GM19240 (cell line): Measurements from ENCODE around the gene EFNB2.

ENCODE experiments used
- DNase-seq: peaks from one replicate; pipeline ENCODE4 v3.0.0; 2011; ENCODE audit warnings: low spot score; ENCODE audit not compliant: insufficient read length

The EFNB2 gene

GRCh38 chr13:106500445-106500844 is 35.0 kb downstream of the EFNB2 start:
- DNase-seq = no peak

- DNase-seq = no peak
Measured at GRCh38 chr13:106499896-106500295, 35.6 kb downstream of the EFNB2 start.

GRCh38 chr13:106499113-106499512 is 36.3 kb downstream of the EFNB2 start:
- DNase-seq = no peak

DNA sequence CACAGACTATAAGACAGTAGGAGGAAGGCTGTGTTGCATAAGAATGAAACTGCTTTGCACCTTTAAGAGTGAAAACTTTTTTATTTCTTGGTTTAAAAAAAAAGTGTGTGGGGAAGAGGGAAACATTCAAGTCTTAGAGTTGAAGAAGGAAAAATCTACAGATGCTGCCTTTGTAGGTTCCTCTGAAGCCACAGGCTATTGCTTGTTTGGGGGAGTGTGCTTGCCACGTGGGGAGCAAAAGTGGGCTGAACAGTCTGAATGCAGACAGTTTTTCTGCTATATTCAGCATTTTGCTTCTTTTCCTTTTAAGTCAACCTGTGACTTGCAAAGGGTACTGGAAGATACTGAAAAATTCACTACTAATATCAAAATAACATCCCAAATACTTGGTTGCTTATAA is 36.9 kb downstream of the EFNB2 start:
- DNase-seq = no peak

DNA sequence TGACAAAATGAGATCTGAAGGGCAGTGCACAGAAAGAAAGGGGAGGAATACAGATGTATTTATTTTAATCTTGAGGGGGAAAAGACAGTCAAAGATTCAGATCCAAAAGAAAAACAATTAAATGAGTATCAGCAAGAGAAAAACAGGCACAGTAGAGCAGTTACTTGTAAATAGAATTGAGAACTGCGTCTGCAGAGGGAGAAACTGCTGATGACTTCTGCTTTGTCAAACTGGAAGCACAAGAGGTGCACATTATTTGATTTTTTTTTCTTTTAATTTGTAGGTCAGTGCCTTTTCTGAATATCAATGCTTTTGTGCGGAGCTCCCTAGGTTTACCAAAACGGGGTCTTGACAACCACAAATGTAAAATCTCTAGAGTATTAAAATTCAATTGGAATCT is 37.3 kb downstream of the EFNB2 start:
- DNase-seq = no peak

GRCh38 chr13:106497079-106497478 is 38.4 kb downstream of the EFNB2 start:
- no peak for DNase-seq

GRCh38 chr13:106496072-106496997 is 39.1 kb downstream of the EFNB2 start:
- no peak for DNase-seq

- DNase-seq = no peak
Measured at GRCh38 chr13:106494936-106495335, 40.5 kb downstream of the EFNB2 start.

DNA sequence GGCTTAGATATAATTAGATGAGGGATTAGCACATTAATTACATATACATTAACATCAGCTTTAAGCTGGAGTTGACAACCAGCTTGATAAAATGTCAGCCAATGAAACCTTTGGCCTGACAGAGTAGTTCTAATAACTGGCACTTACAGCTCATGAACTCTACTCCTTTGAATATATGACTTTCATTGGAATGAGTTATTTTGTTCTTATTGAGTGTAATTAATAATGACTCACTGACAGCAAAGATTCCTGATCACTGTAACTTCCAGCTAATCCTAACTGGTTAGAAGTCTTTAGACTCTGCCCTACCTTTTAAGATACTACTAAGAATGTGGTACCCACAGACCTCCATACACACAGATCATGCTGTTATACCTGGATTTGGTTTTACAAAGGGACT is 41.0 kb downstream of the EFNB2 start:
- DNase-seq = no peak

DNA sequence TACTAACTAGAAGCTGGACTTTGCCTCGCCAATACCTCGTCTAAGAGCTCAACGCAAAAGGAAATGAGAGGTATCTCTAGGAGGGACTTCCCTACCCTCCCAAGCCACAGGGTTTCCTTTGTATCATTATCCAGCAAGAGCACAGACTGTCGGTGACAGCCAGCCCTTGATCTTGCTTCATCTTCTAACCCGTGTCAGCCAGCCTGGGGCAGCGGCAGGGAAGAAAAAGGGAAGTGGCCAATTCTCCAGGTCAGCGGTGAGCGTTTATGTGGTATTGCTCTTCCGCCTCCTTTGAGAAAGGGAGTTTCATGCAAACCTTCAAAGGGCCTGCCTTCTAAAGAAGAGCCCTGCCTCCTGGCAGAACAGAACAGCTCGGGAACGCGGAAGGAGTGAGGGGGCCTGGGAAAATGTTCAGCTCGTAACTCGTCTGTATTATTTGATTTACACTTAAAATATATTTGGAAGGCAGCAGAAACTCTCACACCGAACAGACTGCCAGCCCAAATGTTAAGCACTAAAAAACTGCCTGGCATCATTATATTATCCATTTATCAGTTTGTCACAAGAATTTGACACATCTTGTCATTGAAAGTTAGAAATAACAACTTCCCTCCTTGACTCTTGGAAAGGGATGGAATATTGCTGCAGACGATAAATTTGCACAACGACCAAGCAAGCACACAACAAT is 41.8 kb downstream of the EFNB2 start:
- no peak for DNase-seq

GRCh38 chr13:106492588-106493475 is 42.6 kb downstream of the EFNB2 start:
- DNase-seq = no peak

GRCh38 chr13:106491928-106492587 is 43.4 kb downstream of the EFNB2 start:
- no peak for DNase-seq

GRCh38 chr13:106491463-106491862 is 44.0 kb downstream of the EFNB2 start:
- DNase-seq = no peak

DNA sequence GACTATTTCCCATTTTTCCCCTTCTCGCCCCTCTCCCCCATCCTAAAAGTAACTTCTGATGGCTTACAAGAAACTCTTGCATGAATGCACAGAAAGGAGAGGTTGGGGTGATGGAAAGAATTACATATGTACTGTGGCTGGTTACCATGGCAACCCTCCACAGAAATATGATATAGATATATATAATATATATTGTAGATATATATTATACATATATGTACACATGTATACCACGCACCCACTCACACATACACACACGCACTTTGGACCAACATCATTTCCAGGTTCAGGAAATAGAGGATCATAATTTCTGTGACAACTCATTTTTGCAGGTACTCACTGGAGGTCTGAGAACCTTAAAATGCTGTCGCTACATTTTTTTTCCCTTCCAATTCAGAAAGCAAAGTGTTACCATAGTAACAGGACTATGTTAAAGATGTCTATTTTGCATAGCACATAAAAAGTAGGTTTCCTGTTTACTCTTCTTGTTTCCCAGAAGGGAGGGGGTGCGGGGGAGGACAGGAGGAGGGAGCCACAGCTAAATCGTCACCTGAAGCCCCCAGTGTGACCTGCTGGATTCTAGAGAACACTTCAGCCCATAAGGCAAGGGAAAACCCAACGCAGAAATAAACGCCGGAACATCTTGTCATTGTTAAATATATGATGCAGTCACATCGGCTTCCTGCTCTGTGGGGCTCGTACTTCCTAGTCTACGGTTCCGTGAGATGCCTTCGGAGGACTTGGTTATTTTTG is 44.7 kb downstream of the EFNB2 start:
- no peak for DNase-seq

GRCh38 chr13:106489849-106490568 is 45.5 kb downstream of the EFNB2 start:
- DNase-seq = no peak

- DNase-seq = no peak
Measured at GRCh38 chr13:106488686-106489085, 46.8 kb downstream of the EFNB2 start.

DNA sequence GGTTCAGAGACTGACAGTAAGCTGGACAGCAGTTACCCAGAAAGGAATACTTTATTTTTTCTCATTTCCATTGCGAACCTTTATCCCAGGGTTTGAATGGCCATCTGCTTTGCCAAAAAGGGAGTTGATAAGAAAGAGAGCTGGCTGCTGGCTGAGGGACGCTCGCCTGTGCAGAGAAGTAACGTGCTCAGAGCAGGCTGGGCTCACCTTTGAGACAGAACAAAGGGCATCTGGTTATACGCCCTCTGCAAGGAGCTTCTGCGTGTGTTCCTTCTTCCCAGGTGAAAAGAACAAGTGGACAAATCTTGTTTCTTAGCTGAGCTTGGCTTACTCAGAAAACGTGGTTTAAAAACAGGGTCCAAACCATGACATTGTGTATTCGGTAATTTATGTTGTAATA is 47.4 kb downstream of the EFNB2 start:
- no peak for DNase-seq

GRCh38 chr13:106487129-106487528 is 48.3 kb downstream of the EFNB2 start:
- no peak for DNase-seq

- no peak for DNase-seq
Measured at GRCh38 chr13:106486287-106486686, 49.2 kb downstream of the EFNB2 start.
